Measurements from ENCODE around the gene PLD6. TPM values are rescaled to one million over a fixed set of nuclear protein-coding genes. Genes with fewer than 3 reads are reported as not detected.
A peak's percentile ranks its signal among the peaks of the same experiment; 100 is the strongest.

The PLD6 gene
- total RNA-seq, 4 donors from 2014 or later: 1.9 to 5.1 (median 2.7) TPM

DNA sequence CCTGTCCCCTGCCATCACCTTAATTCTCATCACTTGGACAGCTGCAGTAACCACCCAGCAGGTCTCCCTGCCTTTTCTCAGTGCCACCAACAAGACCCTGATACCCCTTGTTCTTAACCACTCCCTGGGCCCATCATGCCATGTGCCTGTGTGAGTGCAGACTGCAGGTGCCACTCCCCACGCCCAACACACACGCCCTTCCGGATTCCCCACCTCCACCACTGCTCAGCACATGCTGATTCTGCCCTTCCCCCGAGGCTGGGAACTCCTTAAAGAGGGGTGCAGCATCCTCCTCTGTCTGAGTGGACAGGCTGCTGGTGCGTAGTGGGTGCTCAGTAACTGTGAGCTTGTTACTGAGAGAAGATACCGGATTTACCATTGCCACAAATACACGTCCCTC, 52.4 kb downstream of the PLD6 start:
- no peak for ATAC-seq
- Histone ChIP-seq H3K36me3 (peaks cover 0 to 50% of the 10 kb centered on the region in 2 donors), H3K9me3 (no peaks in the 10 kb centered on the region), H3K27ac (peak overlapping the region in 1 of 4 donors; percentile 93), H3K27me3 (no peaks in the 10 kb centered on the region), H3K4me1 (peaks cover 42 to 51% of the 10 kb centered on the region in 2 donors), H3K4me3 (no peak overlapping the region)
- TF ChIP-seq, protein P1, sequence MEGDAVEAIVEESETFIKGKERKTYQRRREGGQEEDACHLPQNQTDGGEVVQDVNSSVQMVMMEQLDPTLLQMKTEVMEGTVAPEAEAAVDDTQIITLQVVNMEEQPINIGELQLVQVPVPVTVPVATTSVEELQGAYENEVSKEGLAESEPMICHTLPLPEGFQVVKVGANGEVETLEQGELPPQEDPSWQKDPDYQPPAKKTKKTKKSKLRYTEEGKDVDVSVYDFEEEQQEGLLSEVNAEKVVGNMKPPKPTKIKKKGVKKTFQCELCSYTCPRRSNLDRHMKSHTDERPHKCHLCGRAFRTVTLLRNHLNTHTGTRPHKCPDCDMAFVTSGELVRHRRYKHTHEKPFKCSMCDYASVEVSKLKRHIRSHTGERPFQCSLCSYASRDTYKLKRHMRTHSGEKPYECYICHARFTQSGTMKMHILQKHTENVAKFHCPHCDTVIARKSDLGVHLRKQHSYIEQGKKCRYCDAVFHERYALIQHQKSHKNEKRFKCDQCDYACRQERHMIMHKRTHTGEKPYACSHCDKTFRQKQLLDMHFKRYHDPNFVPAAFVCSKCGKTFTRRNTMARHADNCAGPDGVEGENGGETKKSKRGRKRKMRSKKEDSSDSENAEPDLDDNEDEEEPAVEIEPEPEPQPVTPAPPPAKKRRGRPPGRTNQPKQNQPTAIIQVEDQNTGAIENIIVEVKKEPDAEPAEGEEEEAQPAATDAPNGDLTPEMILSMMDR (IDR thresholded peaks at IDR 0.05 in 4 of 5, conservative IDR thresholded peaks at IDR 0.05 in 1 of 5): no peak
- TF ChIP-seq POLR2A (IDR thresholded peaks at IDR 0.05): no peak
- intact Hi-C loops (cut with DNase I; ENCODE audit: low total_unique reads) (loop anchor here (2.0 to 5.0 kb wide), 3 partner anchors 37 to 129 kb away; partner anchors contain the start of genes COPS3 and FLCN), in situ Hi-C loops (cut with MboI; ENCODE audit: low sequenced_read_pairs in 4 of 4) (loop anchor here in 1 of 4 donors (10.0 kb wide), 1 partner anchor 159 kb away; no protein-coding TSS in a partner anchor)
- no peak for DNase-seq

DNA sequence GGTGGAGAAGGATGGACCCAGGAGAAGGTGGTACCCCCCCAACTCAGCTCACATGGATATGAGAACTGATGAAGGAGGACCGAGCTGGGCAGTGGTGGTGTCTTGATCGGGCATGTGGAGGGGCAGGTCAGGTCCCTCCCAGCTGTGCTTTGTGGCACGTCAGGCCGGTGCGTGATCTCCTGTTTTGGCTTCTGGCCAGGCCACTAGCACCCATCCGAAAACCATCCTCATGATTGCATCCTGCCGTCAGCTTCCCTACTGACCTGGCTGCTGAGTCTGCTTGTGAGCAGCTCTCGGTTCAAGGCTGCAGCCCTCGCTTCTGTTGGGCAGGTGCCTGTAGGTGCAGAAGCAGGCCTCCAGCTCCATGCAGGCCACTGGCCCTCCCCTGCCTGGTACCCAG, 53.1 kb downstream of the PLD6 start:
- TF ChIP-seq POLR2A (IDR thresholded peaks at IDR 0.05): no peak
- TF ChIP-seq, protein P1 (IDR thresholded peaks at IDR 0.05 in 4 of 5, conservative IDR thresholded peaks at IDR 0.05 in 1 of 5): no peak
- Histone ChIP-seq H3K27ac (peak overlapping the region; percentile 89 to 95 (median 92)), H3K4me3 (no peak overlapping the region), H3K4me1 (peaks cover 48 to 57% of the 10 kb centered on the region in 2 donors), H3K27me3 (no peaks in the 10 kb centered on the region), H3K9me3 (no peaks in the 10 kb centered on the region), H3K36me3 (peaks cover 0 to 46% of the 10 kb centered on the region in 2 donors)
- intact Hi-C loops (cut with DNase I; ENCODE audit: low total_unique reads): loop anchor here (2.0 to 5.0 kb wide), 2 partner anchors 84 to 129 kb away; partner anchors contain the start of genes COPS3 and FLCN
- ATAC-seq (no peak), DNase-seq (no peak)
- in situ Hi-C loops (cut with MboI; ENCODE audit: low sequenced_read_pairs in 4 of 4): loop anchor here in 1 of 4 donors (10.0 kb wide), 1 partner anchor 158 kb away; no protein-coding TSS in a partner anchor

DNA sequence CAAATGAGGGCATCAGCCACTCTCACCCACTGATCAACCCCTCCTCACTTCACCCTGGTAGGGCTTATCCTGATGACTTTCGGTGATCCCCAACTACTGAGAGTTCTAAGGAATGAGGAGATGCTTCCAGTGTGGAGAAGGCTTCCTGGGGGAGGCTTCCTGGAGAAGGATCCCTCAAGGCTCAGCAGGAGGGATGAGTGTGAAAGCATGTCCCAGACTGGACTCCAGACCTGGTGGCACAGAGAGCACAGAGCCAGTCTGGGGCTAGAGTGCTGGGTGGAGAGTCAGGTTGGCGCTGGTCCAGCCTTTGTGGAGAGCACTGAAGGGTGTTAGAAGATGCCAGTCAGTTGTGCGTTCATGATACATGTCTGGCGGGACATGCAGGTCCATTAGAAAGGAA, 53.7 kb downstream of the PLD6 start:
- peak; percentile 21 to 23 for ATAC-seq
- DNase-seq: peak in 1 of 2 donors; percentile 47
- H3K36me3 ChIP-seq: peaks cover 0 to 47% of the 10 kb centered on the region in 2 donors
- H3K27ac ChIP-seq: peak overlapping the region; percentile 89 to 95 (median 92)
- H3K4me3 ChIP-seq: no peak overlapping the region
- no peaks in the 10 kb centered on the region for H3K27me3 ChIP-seq
- in situ Hi-C loops (cut with MboI; ENCODE audit: low sequenced_read_pairs in 4 of 4) (loop anchor here in 1 of 4 donors (10.0 kb wide), 1 partner anchor 158 kb away; no protein-coding TSS in a partner anchor), intact Hi-C loops (cut with DNase I; ENCODE audit: low total_unique reads) (loop anchor here (2.0 to 5.0 kb wide), 2 partner anchors 84 to 130 kb away; partner anchors contain the start of genes COPS3 and FLCN)
- no peaks in the 10 kb centered on the region for H3K9me3 ChIP-seq
- peaks cover 51 to 62% of the 10 kb centered on the region in 2 donors for H3K4me1 ChIP-seq
- TF ChIP-seq POLR2A (IDR thresholded peaks at IDR 0.05): no peak
- TF ChIP-seq, protein P1 (IDR thresholded peaks at IDR 0.05 in 4 of 5, conservative IDR thresholded peaks at IDR 0.05 in 1 of 5): no peak

DNA sequence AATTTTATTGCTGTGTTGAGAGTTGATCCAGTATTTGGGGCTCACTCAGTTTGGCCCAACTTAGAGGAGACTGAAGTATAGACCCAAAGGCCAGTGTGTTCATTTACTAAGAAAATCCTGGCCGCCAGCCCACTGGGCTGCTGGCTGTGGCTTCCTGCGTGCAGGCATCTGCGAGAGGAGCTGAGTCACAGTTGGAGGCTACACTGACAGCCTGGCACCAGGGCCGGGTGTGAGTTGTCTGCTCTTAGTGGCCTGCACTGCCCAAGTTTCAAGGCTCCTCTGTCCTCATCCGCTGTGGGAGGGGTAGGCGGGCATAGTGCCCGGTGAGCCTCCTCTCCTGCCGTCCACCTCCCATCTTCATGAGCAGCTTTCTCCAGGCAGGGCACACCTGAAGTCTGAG, 54.2 kb downstream of the PLD6 start:
- TF ChIP-seq, protein P1 (IDR thresholded peaks at IDR 0.05 in 4 of 5, conservative IDR thresholded peaks at IDR 0.05 in 1 of 5): no peak
- DNase-seq (peak; percentile 92 to 97), ATAC-seq (peak; percentile 88 to 90)
- in situ Hi-C loops (cut with MboI; ENCODE audit: low sequenced_read_pairs in 4 of 4): loop anchor here in 1 of 4 donors (10.0 kb wide), 1 partner anchor 157 kb away; no protein-coding TSS in a partner anchor
- peaks cover 54 to 66% of the 10 kb centered on the region in 2 donors for H3K4me1 ChIP-seq
- peak overlapping the region; percentile 89 to 95 (median 92) for H3K27ac ChIP-seq
- peaks cover 0 to 47% of the 10 kb centered on the region in 2 donors for H3K36me3 ChIP-seq
- no peaks in the 10 kb centered on the region for H3K9me3 ChIP-seq
- H3K4me3 ChIP-seq: no peak overlapping the region
- intact Hi-C loops (cut with DNase I; ENCODE audit: low total_unique reads): loop anchor here (2.0 to 5.0 kb wide), 2 partner anchors 85 to 130 kb away; partner anchors contain the start of genes COPS3 and FLCN
- H3K27me3 ChIP-seq: no peaks in the 10 kb centered on the region
